Immature natural killer cell (primary cell): Measurements from ENCODE around the gene PDE10A. TPM values are rescaled to one million over a fixed set of nuclear protein-coding genes. Genes with fewer than 3 reads are reported as not detected.

Source experiments
- DNase-seq, 3 donors: peaks; one replicate each; pipeline ENCODE4 v3.0.0; 2022; ENCODE audit warnings: mixed read lengths in 1 of 3
- H3K27ac Mint-ChIP-seq, 6 donors: one replicate each; pipeline ENCODE4 v1.8.0; 2020; ENCODE audit warnings: mixed read lengths in 6 of 6, mild to moderate bottlenecking in 5 of 6, inconsistent platforms in 4 of 6, moderate library complexity in 3 of 6
- H3K27me3 Mint-ChIP-seq, 3 donors: one replicate each; pipeline ENCODE4 v1.8.0; 2020 to 2021; ENCODE audit warnings: low read depth in 3 of 3, mild to moderate bottlenecking in 3 of 3, mixed read lengths in 3 of 3, moderate library complexity in 3 of 3, inconsistent platforms in 1 of 3
- H3K36me3 Mint-ChIP-seq, 3 donors: one replicate each; pipeline ENCODE4 v1.8.0; 2020; ENCODE audit warnings: mixed read lengths in 3 of 3, inconsistent platforms in 2 of 3, mild to moderate bottlenecking in 2 of 3
- H3K4me1 Mint-ChIP-seq, 2 donors: one replicate each; pipeline ENCODE4 v1.8.0; 2020; ENCODE audit warnings: inconsistent platforms in 2 of 2, mild to moderate bottlenecking in 2 of 2, mixed read lengths in 2 of 2, moderate library complexity in 1 of 2
- H3K4me3 Mint-ChIP-seq, 5 donors: one replicate each; pipeline ENCODE4 v1.8.0; 2020; ENCODE audit warnings: mild to moderate bottlenecking in 5 of 5, mixed read lengths in 5 of 5, inconsistent platforms in 3 of 5, moderate library complexity in 3 of 5
- H3K9me3 Mint-ChIP-seq, 6 donors: one replicate each; pipeline ENCODE4 v1.8.0; 2020; ENCODE audit warnings: mild to moderate bottlenecking in 6 of 6, mixed read lengths in 6 of 6, inconsistent platforms in 4 of 6, moderate library complexity in 3 of 6
- polyA plus RNA-seq, 3 donors: library from polyadenylated mRNA; unstranded; fragments of 300-500 nt; fragmentation: Illumina TruSeq; gene quantifications; one replicate each; pipeline ENCODE4 v1.2.3, GENCODE V29; 2021

PDE10A gene
- polyA plus RNA-seq, 3 donors from 2014 or later, result not detected

- Mint-ChIP-seq H3K4me3 (no peak overlapping the region), H3K27me3 (peaks cover 2 to 9% (median 3%) of the 10 kb centered on the region in 3 donors), H3K9me3 (peaks cover 0 to 2% (median 0%) of the 10 kb centered on the region in 6 donors), H3K27ac (no peak overlapping the region), H3K4me1 (no peaks in the 10 kb centered on the region), H3K36me3 (no peaks in the 10 kb centered on the region)
- DNase-seq, result no peak
Observed at GRCh38 chr6:165640806-165641205, 22.2 kb downstream of the PDE10A start.

GRCh38 chr6:165638530-165638929 is 24.5 kb downstream of the PDE10A start:
- H3K27ac Mint-ChIP-seq, result no peak overlapping the region
- H3K4me1 Mint-ChIP-seq, result peaks cover 0 to 6% of the 10 kb centered on the region in 2 donors
- peaks cover 0 to 3% (median 0%) of the 10 kb centered on the region in 6 donors for H3K9me3 Mint-ChIP-seq
- no peak overlapping the region for H3K4me3 Mint-ChIP-seq
- no peak for DNase-seq
- peaks cover 3 to 7% (median 6%) of the 10 kb centered on the region in 3 donors for H3K27me3 Mint-ChIP-seq
- H3K36me3 Mint-ChIP-seq, result no peaks in the 10 kb centered on the region

- Mint-ChIP-seq H3K36me3 (no peaks in the 10 kb centered on the region), H3K9me3 (peaks cover 0 to 3% (median 0%) of the 10 kb centered on the region in 6 donors), H3K27ac (no peak overlapping the region), H3K4me3 (no peak overlapping the region), H3K4me1 (peaks cover 0 to 14% of the 10 kb centered on the region in 2 donors), H3K27me3 (peaks cover 3 to 6% (median 3%) of the 10 kb centered on the region in 3 donors)
- no peak for DNase-seq
Observed at GRCh38 chr6:165637586-165637985, 25.5 kb downstream of the PDE10A start.

GRCh38 chr6:165636402-165637048 is 26.5 kb downstream of the PDE10A start:
- Mint-ChIP-seq H3K4me1 (peaks cover 4 to 25% of the 10 kb centered on the region in 2 donors), H3K27ac (no peak overlapping the region), H3K27me3 (peaks cover 2 to 6% (median 3%) of the 10 kb centered on the region in 3 donors), H3K4me3 (no peak overlapping the region), H3K9me3 (peaks cover 0 to 3% (median 0%) of the 10 kb centered on the region in 6 donors), H3K36me3 (no peaks in the 10 kb centered on the region)
- DNase-seq, result no peak

GRCh38 chr6:165635965-165636364 is 27.1 kb downstream of the PDE10A start:
- Mint-ChIP-seq H3K4me1 (peaks cover 4 to 27% of the 10 kb centered on the region in 2 donors), H3K4me3 (no peak overlapping the region), H3K36me3 (no peaks in the 10 kb centered on the region), H3K9me3 (peaks cover 0 to 3% (median 0%) of the 10 kb centered on the region in 6 donors), H3K27me3 (peaks cover 2 to 6% (median 3%) of the 10 kb centered on the region in 3 donors), H3K27ac (no peak overlapping the region)
- no peak for DNase-seq

GRCh38 chr6:165634101-165634880 is 28.8 kb downstream of the PDE10A start:
- Mint-ChIP-seq H3K36me3 (no peaks in the 10 kb centered on the region), H3K27me3 (peaks cover 2 to 6% (median 3%) of the 10 kb centered on the region in 3 donors), H3K4me3 (peak overlapping the region in 1 of 5 donors; percentile 12), H3K4me1 (peaks cover 4 to 27% of the 10 kb centered on the region in 2 donors), H3K9me3 (peaks cover 0 to 3% (median 0%) of the 10 kb centered on the region in 6 donors), H3K27ac (no peak overlapping the region)
- no peak for DNase-seq

GRCh38 chr6:165632194-165632593 is 30.8 kb downstream of the PDE10A start:
- peaks cover 0 to 6% (median 3%) of the 10 kb centered on the region in 3 donors for H3K27me3 Mint-ChIP-seq
- H3K4me3 Mint-ChIP-seq, result no peak overlapping the region
- peaks cover 4 to 27% of the 10 kb centered on the region in 2 donors for H3K4me1 Mint-ChIP-seq
- no peaks in the 10 kb centered on the region for H3K36me3 Mint-ChIP-seq
- H3K27ac Mint-ChIP-seq, result no peak overlapping the region
- DNase-seq, result peak in 2 of 3 donors; percentile 2 to 5
- peaks cover 0 to 5% (median 0%) of the 10 kb centered on the region in 6 donors for H3K9me3 Mint-ChIP-seq

- peaks cover under 1 to 3% (median 3%) of the 10 kb centered on the region in 3 donors for H3K27me3 Mint-ChIP-seq
- no peak overlapping the region for H3K27ac Mint-ChIP-seq
- H3K4me1 Mint-ChIP-seq, result peaks cover 4 to 27% of the 10 kb centered on the region in 2 donors
- no peaks in the 10 kb centered on the region for H3K36me3 Mint-ChIP-seq
- no peak for DNase-seq
- no peak overlapping the region for H3K4me3 Mint-ChIP-seq
- peaks cover 0 to 5% (median 0%) of the 10 kb centered on the region in 6 donors for H3K9me3 Mint-ChIP-seq
Observed at GRCh38 chr6:165630544-165630953, 32.5 kb downstream of the PDE10A start.

GRCh38 chr6:165628955-165629354 is 34.1 kb downstream of the PDE10A start:
- no peak for DNase-seq
- peaks cover 4 to 20% of the 10 kb centered on the region in 2 donors for H3K4me1 Mint-ChIP-seq
- no peak overlapping the region for H3K4me3 Mint-ChIP-seq
- H3K36me3 Mint-ChIP-seq, result no peaks in the 10 kb centered on the region
- H3K27me3 Mint-ChIP-seq, result peaks cover under 1 to 1% (median 1%) of the 10 kb centered on the region in 3 donors
- no peak overlapping the region for H3K27ac Mint-ChIP-seq
- peaks cover 0 to 7% (median 0%) of the 10 kb centered on the region in 6 donors for H3K9me3 Mint-ChIP-seq

- peaks cover 3 to 10% of the 10 kb centered on the region in 2 donors for H3K4me1 Mint-ChIP-seq
- no peak for DNase-seq
- no peak overlapping the region for H3K27ac Mint-ChIP-seq
- no peaks in the 10 kb centered on the region for H3K36me3 Mint-ChIP-seq
- H3K27me3 Mint-ChIP-seq, result peaks cover 0 to 4% (median 0%) of the 10 kb centered on the region in 3 donors
- H3K9me3 Mint-ChIP-seq, result peaks cover 0 to 7% (median under 1%) of the 10 kb centered on the region in 6 donors
- H3K4me3 Mint-ChIP-seq, result no peak overlapping the region
Observed at GRCh38 chr6:165627366-165627765, 35.7 kb downstream of the PDE10A start.

GRCh38 chr6:165626711-165627110 is 36.3 kb downstream of the PDE10A start:
- Mint-ChIP-seq H3K9me3 (peaks cover 0 to 7% (median under 1%) of the 10 kb centered on the region in 6 donors), H3K4me1 (peaks cover 0 to 3% of the 10 kb centered on the region in 2 donors), H3K27ac (no peak overlapping the region), H3K27me3 (peaks cover 0 to 4% (median 0%) of the 10 kb centered on the region in 3 donors), H3K36me3 (no peaks in the 10 kb centered on the region), H3K4me3 (no peak overlapping the region)
- DNase-seq, result no peak

- no peak for DNase-seq
- H3K36me3 Mint-ChIP-seq, result no peaks in the 10 kb centered on the region
- peaks cover 0 to 4% (median 0%) of the 10 kb centered on the region in 3 donors for H3K27me3 Mint-ChIP-seq
- H3K27ac Mint-ChIP-seq, result no peak overlapping the region
- H3K9me3 Mint-ChIP-seq, result peaks cover 0 to 7% (median under 1%) of the 10 kb centered on the region in 6 donors
- H3K4me1 Mint-ChIP-seq, result no peaks in the 10 kb centered on the region
- H3K4me3 Mint-ChIP-seq, result no peak overlapping the region
Observed at GRCh38 chr6:165624871-165625639, 38.0 kb downstream of the PDE10A start.

GRCh38 chr6:165621940-165622339 is 41.1 kb downstream of the PDE10A start:
- Mint-ChIP-seq H3K27ac (no peak overlapping the region), H3K36me3 (no peaks in the 10 kb centered on the region)

More at GRCh38 chr6:165621940-165622339, 41.1 kb downstream of the PDE10A start:
- DNase-seq, result no peak
- Mint-ChIP-seq H3K27me3 (peaks cover 0 to 4% (median 0%) of the 10 kb centered on the region in 3 donors), H3K4me3 (no peak overlapping the region), H3K4me1 (no peaks in the 10 kb centered on the region), H3K9me3 (peaks cover 0 to 4% (median under 1%) of the 10 kb centered on the region in 6 donors)
